Measurements from ENCODE around the gene E4F1. TPM values are rescaled to one million over a fixed set of nuclear protein-coding genes. Genes with fewer than 3 reads are reported as not detected.

E4F1 gene
- total and polyA plus RNA-seq, 4 donors = 4.4 to 19.1 (median 13.7) TPM

- Histone ChIP-seq H3K27ac (ENCODE audit: low read depth in 1 of 2, low read length in 2 of 2) (no peak overlapping the region), H3K4me3 (ENCODE audit: low read depth in 1 of 3, low read length in 3 of 3) (no peak overlapping the region), H3K9me3 (ENCODE audit: control insufficient read depth in 4 of 4, low read length in 3 of 4) (no peaks in the 10 kb centered on the region), H3K36me3 (ENCODE audit: control insufficient read depth in 4 of 4, insufficient read depth in 3 of 4, low read depth in 1 of 4, low read length in 3 of 4) (peaks cover 0 to 51% (median 25%) of the 10 kb centered on the region in 4 donors), H3K9ac (ENCODE audit: low read depth in 1 of 2, low read length in 2 of 2) (no peak overlapping the region), H3K27me3 (ENCODE audit: control insufficient read depth in 4 of 4, insufficient read depth in 4 of 4, low read length in 3 of 4) (no peaks in the 10 kb centered on the region), H3K4me1 (ENCODE audit: control insufficient read depth in 4 of 4, insufficient read depth in 4 of 4, low read length in 3 of 4) (peaks cover 0 to 14% (median 11%) of the 10 kb centered on the region in 4 donors)
- WGBS = 95% methylated on average over 28 of the region's 28 CpGs
- DNase-seq (ENCODE audit: low spot score) = no peak
- TF ChIP-seq JUND (IDR thresholded peaks at IDR 0.05) = no peak
- TF ChIP-seq TAF1 (conservative IDR thresholded peaks at IDR 0.05) = no peak
- no peak for TF ChIP-seq SP1 (IDR thresholded peaks at IDR 0.05)
- no peak for TF ChIP-seq FOXA2 (IDR thresholded peaks at IDR 0.05)
- TF ChIP-seq, protein P1, sequence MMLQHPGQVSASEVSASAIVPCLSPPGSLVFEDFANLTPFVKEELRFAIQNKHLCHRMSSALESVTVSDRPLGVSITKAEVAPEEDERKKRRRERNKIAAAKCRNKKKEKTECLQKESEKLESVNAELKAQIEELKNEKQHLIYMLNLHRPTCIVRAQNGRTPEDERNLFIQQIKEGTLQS (IDR thresholded peaks at IDR 0.05) = no peak
- TF ChIP-seq, protein P2, sequence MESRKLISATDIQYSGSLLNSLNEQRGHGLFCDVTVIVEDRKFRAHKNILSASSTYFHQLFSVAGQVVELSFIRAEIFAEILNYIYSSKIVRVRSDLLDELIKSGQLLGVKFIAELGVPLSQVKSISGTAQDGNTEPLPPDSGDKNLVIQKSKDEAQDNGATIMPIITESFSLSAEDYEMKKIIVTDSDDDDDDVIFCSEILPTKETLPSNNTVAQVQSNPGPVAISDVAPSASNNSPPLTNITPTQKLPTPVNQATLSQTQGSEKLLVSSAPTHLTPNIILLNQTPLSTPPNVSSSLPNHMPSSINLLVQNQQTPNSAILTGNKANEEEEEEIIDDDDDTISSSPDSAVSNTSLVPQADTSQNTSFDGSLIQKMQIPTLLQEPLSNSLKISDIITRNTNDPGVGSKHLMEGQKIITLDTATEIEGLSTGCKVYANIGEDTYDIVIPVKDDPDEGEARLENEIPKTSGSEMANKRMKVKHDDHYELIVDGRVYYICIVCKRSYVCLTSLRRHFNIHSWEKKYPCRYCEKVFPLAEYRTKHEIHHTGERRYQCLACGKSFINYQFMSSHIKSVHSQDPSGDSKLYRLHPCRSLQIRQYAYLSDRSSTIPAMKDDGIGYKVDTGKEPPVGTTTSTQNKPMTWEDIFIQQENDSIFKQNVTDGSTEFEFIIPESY (IDR thresholded peaks at IDR 0.05) = no peak
- TF ChIP-seq, protein P3, sequence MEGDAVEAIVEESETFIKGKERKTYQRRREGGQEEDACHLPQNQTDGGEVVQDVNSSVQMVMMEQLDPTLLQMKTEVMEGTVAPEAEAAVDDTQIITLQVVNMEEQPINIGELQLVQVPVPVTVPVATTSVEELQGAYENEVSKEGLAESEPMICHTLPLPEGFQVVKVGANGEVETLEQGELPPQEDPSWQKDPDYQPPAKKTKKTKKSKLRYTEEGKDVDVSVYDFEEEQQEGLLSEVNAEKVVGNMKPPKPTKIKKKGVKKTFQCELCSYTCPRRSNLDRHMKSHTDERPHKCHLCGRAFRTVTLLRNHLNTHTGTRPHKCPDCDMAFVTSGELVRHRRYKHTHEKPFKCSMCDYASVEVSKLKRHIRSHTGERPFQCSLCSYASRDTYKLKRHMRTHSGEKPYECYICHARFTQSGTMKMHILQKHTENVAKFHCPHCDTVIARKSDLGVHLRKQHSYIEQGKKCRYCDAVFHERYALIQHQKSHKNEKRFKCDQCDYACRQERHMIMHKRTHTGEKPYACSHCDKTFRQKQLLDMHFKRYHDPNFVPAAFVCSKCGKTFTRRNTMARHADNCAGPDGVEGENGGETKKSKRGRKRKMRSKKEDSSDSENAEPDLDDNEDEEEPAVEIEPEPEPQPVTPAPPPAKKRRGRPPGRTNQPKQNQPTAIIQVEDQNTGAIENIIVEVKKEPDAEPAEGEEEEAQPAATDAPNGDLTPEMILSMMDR (IDR thresholded peaks at IDR 0.05; ENCODE audit: low read depth, low read length, missing input control) = no peak
Observed at GRCh38 chr16:2235234-2235651, 11.9 kb downstream of the E4F1 start.

DNA sequence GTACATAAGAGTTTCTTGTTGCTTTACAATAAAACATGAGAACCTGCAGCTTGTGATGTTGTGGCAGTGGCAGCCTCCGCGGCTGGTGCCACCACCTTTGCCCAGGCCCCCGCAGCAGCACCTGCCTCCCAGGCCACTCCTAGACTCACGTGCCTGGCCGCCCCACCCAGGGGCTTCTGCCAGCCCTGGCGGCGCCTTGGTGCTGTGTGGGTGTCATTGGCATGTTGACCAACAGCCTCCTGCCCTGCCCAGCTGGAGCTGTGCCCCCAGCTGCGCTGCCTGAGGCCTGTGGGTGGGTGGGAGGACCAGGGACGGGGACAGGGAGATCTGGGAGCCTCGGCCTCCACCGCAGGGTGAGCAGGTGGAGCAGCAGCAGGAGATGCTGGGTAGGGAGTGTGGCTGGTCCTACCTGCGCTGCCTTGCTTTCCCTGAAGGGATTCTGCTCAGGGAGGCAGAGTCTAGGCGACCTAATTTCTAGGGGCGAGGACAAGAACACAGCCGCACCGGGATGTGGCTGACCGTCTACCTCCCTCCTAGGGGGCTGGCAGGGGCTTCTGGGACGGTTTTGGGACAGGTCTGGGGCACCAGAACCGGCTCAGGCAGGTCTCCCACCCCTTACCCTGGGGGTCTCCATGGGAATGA lies 12.4 kb downstream of the E4F1 start:
- Histone ChIP-seq H3K27ac (ENCODE audit: low read depth in 1 of 2, low read length in 2 of 2) (no peak overlapping the region), H3K9ac (ENCODE audit: low read depth in 1 of 2, low read length in 2 of 2) (no peak overlapping the region), H3K27me3 (ENCODE audit: control insufficient read depth in 4 of 4, insufficient read depth in 4 of 4, low read length in 3 of 4) (no peaks in the 10 kb centered on the region), H3K36me3 (ENCODE audit: control insufficient read depth in 4 of 4, insufficient read depth in 3 of 4, low read depth in 1 of 4, low read length in 3 of 4) (peaks cover 0 to 48% (median 22%) of the 10 kb centered on the region in 4 donors), H3K4me1 (ENCODE audit: control insufficient read depth in 4 of 4, insufficient read depth in 4 of 4, low read length in 3 of 4) (peaks cover 0 to 14% (median 11%) of the 10 kb centered on the region in 4 donors), H3K4me3 (ENCODE audit: low read depth in 1 of 3, low read length in 3 of 3) (no peak overlapping the region), H3K9me3 (ENCODE audit: control insufficient read depth in 4 of 4, low read length in 3 of 4) (no peaks in the 10 kb centered on the region)
- DNase-seq (ENCODE audit: low spot score) = no peak
- WGBS = 59% methylated on average over 19 of the region's 19 CpGs
- TF ChIP-seq, protein P1 (IDR thresholded peaks at IDR 0.05) = no peak
- TF ChIP-seq FOXA2 (IDR thresholded peaks at IDR 0.05) (no peak), TAF1 (conservative IDR thresholded peaks at IDR 0.05) (no peak), MAX (IDR thresholded peaks at IDR 0.05) (no peak), JUND (IDR thresholded peaks at IDR 0.05) (no peak), HNF4G (IDR thresholded peaks at IDR 0.05) (no peak), YY1 (IDR thresholded peaks at IDR 0.05) (no peak), EGR1 (IDR thresholded peaks at IDR 0.05; ENCODE audit: low read depth in 2 of 2) (no peak), GABPA (IDR thresholded peaks at IDR 0.05 in 1 of 2, conservative IDR thresholded peaks at IDR 0.05 in 1 of 2) (no peak), FOXA1 (IDR thresholded peaks at IDR 0.05) (no peak)
- TF ChIP-seq, protein P2 (IDR thresholded peaks at IDR 0.05) = no peak
- TF ChIP-seq, protein P4, sequence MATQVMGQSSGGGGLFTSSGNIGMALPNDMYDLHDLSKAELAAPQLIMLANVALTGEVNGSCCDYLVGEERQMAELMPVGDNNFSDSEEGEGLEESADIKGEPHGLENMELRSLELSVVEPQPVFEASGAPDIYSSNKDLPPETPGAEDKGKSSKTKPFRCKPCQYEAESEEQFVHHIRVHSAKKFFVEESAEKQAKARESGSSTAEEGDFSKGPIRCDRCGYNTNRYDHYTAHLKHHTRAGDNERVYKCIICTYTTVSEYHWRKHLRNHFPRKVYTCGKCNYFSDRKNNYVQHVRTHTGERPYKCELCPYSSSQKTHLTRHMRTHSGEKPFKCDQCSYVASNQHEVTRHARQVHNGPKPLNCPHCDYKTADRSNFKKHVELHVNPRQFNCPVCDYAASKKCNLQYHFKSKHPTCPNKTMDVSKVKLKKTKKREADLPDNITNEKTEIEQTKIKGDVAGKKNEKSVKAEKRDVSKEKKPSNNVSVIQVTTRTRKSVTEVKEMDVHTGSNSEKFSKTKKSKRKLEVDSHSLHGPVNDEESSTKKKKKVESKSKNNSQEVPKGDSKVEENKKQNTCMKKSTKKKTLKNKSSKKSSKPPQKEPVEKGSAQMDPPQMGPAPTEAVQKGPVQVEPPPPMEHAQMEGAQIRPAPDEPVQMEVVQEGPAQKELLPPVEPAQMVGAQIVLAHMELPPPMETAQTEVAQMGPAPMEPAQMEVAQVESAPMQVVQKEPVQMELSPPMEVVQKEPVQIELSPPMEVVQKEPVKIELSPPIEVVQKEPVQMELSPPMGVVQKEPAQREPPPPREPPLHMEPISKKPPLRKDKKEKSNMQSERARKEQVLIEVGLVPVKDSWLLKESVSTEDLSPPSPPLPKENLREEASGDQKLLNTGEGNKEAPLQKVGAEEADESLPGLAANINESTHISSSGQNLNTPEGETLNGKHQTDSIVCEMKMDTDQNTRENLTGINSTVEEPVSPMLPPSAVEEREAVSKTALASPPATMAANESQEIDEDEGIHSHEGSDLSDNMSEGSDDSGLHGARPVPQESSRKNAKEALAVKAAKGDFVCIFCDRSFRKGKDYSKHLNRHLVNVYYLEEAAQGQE (IDR thresholded peaks at IDR 0.05) = no peak
- TF ChIP-seq, protein P3 (IDR thresholded peaks at IDR 0.05; ENCODE audit: low read depth, low read length, missing input control) = no peak
